Measurements from ENCODE around the gene PEX10.

Gene PEX10

DNA sequence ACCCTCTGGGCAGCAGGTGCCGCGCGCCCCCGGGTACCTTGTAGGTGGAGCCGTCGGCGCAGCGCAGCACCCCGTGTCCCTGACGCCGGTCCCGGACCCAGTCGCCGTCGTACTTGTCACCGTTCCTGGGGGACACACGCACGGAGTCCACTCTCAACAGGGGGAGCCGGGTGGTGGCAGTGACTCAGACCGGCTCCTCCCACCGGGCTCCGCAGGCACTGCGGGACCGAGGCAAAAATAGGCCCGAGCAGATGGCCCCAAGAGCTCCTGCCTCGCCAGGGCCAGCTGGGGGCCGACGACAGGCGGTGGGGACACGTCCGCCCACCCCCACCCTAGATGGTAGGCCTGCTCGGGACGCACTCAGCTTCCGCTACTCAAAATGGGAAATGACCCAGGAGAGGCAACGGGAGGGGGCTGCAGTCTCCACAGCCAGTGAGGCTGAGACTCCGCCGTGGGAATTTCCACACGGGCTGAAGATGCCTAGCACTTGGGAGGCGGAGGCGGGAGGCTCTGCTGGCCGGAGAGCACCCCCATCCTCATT lies 27.4 kb downstream of the PEX10 start:
- no peak for DNase-seq

- no peak for DNase-seq
These were observed 28.1 kb downstream of the PEX10 start for GRCh38 chr1:2384130-2384860.

DNA sequence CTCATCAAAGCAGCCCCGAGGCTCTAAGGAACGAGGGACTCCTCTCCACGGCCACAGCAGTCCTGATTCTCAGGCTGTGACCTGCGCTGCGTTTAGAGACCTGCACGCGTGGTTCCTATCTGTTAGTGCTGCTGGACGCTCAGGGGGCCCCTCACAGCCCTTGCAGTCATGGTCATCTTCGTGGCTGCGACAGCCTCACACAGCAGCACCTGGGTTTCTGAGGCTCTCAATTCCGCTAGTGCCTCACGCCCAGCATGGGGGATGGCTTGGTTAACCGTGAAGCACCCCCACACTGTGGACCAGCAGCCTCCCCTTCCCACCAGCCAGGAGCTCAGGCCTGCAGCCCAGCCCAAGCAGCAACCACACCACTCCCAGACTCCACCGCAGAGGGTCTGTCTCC lies 28.8 kb downstream of the PEX10 start:
- no peak for DNase-seq

- DNase-seq: peak; percentile 9
These were observed 29.6 kb downstream of the PEX10 start for GRCh38 chr1:2382621-2383361.

DNA sequence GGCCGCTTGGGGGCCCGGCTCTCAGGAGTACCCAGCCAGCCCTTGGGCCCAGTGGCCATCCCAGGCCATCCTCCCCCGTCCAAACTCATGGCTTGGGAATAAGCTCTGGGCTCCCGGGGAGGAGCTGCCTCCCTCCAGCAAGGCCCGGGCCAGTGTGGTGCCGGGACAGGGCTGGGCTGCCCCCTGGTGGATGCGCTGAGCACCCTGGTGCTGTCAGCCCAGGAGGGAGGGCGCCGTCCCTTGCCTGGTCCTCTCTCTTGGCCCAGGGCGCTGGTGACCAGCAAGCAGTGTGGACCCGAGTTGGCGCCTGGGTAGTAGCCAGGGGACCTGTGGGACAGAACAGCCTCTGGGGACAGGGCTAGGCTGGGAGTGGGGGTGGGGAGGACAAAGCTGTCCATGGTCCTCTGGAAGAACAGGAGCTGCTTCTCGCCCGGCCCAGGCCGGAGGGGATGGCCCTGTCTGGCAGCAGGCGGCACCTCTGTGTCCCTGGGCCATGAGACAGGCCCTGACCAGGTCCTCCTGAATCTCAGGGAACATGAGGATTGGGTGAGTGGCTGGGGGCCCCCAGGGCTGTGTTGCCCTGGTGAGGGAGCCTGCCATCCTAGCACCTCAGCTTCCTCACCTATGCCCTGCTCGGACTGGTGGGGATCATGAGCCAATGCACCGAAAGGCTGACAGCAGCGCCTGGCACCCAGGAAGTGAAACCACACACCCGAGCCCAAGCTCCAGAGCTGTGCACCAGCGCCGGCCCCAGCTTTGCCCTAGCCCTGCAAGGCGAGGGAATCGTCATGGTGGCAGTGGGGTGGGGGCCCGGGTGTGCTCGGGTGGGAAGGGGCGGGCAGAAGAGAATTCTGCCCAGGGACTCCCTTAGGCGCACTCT lies 30.4 kb downstream of the PEX10 start:
- peak; percentile 76 for DNase-seq

DNA sequence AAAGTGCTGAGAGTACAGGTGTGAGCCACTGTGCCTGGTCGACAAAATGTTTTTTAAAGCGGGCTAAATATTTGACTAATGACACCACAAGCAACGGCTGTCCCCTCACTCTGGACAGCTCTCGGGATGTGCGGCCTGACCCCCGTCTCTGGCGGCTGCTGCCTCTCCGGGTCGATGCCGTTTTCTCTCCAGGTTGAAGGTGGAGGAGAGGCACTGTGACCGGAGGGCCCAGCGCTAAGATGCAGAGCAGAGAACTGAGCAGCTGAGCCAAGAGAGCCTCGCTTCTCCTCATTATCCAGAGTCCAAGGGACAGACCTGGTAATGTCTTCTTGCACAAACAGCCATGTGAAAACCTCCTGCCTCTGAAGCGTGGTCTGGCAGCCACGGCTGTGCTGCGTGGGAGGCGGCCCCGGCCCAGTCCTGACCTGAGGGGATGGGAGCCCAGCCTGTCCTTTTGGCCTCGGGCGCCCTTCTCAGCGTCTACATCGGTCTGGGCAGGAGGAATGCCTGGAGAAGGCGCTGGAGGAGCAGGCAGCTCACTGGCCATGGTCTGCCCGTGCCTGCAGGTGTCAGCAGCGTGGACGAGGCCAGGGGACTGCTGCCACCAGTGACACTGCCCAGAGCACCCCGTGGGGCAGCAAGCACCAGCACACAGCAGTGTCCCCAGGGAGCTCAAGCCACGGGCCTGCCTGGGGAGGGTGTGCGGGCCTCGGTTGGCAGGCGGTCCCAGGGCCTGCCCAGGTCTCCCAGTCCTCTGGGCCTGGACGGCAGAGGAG lies 31.4 kb downstream of the PEX10 start:
- no peak for DNase-seq

DNA sequence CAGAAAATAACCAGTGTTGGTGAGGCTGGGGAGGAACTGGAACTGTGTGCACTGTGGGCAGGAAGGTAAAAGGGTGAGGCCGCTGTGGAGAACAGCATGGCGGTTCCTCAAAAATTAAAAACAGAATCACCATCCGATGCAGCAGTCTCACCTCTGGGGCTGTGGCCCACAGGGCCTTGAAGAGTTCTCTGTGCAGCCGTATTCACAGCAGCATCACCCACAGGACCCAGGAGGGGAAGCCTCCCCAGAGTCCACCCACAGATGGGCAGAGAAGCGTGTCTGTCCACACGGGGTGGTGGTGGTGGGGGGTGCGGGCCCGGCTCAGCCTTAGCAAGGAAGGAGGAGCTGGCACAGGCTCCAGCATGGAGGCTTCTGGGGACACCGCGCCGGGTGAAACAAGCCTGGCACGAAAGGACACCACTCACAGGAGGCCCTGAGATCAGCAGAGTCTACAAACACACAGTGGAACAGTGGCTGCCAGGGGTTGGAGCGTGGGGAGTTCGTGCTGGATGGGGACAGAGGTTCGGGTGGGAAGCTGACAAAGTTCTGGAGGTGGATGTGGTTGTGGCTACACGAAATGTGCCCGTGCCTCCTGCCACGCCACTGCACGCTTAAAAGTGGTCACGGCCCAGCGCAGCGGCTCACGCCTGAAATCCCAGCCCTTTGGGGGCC lies 32.5 kb downstream of the PEX10 start:
- no peak for DNase-seq

GRCh38 chr1:2378956-2379732 lies 33.2 kb downstream of the PEX10 start:
- no peak for DNase-seq

GRCh38 chr1:2378441-2378851 lies 33.9 kb downstream of the PEX10 start:
- no peak for DNase-seq

DNA sequence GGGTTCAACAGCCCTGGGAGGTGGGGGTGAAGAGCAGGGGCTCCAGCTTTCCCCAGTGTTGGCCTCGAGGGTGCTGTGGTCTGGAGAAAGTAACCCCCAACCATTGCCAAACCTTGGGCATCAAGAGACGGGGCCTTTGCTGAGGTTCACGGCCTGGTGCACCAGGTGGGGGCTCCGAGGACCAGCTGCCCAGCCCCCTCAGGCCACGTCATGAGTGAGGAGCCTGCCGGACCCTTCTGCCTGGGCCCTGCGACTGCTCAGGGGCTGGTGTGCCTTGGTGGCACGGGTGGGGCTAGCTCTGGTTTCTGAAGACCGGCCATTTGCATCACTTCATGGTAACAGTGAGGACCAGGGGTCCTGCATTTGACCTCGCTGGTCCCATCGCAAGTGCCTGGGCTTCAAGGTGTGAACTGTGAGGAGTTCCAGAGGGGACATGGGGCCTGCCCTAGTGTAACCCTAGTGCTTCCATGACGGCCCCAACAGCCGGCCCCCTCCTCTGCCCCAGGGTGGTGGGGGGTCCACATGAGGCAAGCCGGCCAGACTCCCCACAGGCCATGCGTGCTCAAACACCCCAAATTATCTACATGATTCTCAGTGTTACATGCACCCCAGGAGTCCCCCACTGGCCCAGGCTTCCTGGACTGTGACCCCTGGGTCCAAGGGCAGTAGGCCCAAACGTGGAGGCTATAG lies 34.5 kb downstream of the PEX10 start:
- no peak for DNase-seq

DNA sequence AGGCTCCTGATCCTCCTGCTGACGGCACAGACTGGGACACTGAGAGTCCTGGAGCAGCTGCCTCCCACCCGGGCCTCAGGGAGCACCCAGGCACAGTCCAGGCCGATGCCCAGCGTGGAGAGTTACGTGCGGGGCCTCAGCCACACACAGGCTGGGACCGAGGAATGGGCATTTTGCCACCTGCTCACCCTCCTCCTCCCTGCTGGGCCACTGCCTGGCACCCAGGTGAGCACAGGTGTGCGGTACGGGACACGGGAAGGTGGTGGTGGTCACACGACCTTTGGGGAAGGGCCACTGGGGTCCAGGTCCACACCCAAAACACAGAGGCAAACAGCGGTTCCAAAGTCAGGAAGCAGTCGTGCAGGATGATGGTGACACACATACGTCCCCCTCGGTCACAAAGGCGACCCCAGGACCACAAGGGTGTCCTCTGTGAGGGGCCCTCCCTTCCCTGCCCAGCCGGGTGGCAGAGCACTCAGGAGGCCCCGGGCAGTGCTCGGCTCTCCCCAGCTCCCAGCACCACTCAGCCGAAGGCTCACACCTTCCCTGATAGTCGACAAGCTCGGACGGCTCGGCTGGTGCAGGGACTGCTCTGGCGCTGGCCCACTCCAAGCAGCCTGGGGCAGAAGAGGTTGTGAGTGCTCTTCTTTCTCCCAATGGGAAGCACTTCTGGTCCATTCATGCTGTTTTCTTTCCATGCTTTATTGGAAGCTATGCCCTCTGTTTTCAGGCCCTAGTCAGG lies 35.3 kb downstream of the PEX10 start:
- DNase-seq: no peak

- DNase-seq: no peak
These were observed 36.1 kb downstream of the PEX10 start for GRCh38 chr1:2376261-2376741.

- DNase-seq: no peak
These were observed 36.5 kb downstream of the PEX10 start for GRCh38 chr1:2375923-2376260.

DNA sequence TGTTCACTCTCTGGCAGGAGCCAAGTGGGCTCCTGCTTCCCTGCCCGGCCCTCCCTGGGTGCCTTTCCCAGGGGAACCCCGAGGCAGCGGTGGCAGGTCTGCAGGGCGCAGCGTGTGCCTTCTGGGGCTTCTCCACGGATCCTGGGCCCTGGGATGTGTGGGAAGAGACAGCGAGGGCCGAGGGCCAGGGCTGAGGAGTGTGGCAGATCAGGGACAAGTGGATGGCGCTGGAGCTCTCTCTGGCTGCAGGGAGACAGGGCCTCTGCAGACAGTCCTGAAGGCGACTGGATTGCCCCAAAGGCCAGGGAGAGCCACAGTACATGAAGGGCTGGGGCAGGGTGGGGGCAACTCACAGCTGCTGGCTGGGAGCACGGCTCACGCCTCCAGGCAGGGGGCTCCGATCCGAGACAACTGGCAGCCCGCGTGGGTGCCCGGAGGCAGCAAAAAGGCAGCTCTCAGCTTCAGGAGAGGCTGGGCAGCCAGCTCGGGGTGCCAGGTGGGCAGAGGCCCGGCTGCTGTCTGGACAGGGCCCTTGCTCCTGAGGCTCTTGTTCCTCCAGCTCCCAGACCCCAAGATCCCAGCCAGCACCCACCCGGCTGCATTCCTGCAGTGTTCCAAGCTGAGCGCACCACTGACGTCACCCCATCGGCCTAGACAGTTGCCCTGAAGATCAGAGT lies 37.0 kb downstream of the PEX10 start:
- no peak for DNase-seq

GRCh38 chr1:2374252-2375155 lies 37.9 kb downstream of the PEX10 start:
- no peak for DNase-seq

- no peak for DNase-seq
These were observed 38.7 kb downstream of the PEX10 start for GRCh38 chr1:2373551-2374251.

Data from OCI-M1 (cell line).